Heart right ventricle (tissue), 16 donors: ENCODE measurements around the gene ATAT1. TPM values are rescaled to one million over a fixed set of nuclear protein-coding genes. Genes with fewer than 3 reads are reported as not detected.

Experiments
- ATAC-seq, 8 donors: fragments of 200-7000 bp; cut with Tn5 transposase; one replicate each; pipeline ENCODE4 v1.9.1; 2020; ENCODE audit warnings: mild to moderate bottlenecking in 8 of 8, moderate library complexity in 8 of 8, moderate number of reproducible peaks in 1 of 8
- DNase-seq, 2 donors: peaks; one replicate each; pipeline ENCODE4 v3.0.0-alpha.2; 2020
- H3K27ac ChIP-seq, 10 donors: fragments of 200-600 bp; sonication (generic) in 2 of 10; one replicate each; pipeline versions ENCODE4 v1.5.0 to v1.8.0; 2020 to 2022; ENCODE audit warnings: mild to moderate bottlenecking in 3 of 10
- H3K27me3 ChIP-seq, 7 donors: fragments of 200-600 bp; one replicate each; pipeline ENCODE4 v1.8.0; 2021 to 2022; ENCODE audit warnings: mild to moderate bottlenecking in 2 of 7
- H3K36me3 ChIP-seq, 9 donors: fragments of 200-600 bp; sonication (generic) in 1 of 9; one replicate each; pipeline versions ENCODE4 v1.5.0 to v1.8.0; 2020 to 2022; ENCODE audit warnings: mild to moderate bottlenecking in 2 of 9
- H3K4me1 ChIP-seq, 9 donors: fragments of 200-600 bp; sonication (generic) in 1 of 9; one replicate each; pipeline versions ENCODE4 v1.5.0 to v1.8.0; 2020 to 2022; ENCODE audit warnings: mild to moderate bottlenecking in 4 of 9
- H3K4me3 ChIP-seq, 10 donors: fragments of 200-600 bp; sonication (generic) in 2 of 10; one replicate each; pipeline versions ENCODE4 v1.5.0 to v1.8.0; 2020 to 2022; ENCODE audit warnings: mild to moderate bottlenecking in 7 of 10, moderate library complexity in 2 of 10
- H3K9me3 ChIP-seq, 11 donors: fragments of 200-600 bp in 10 of 11; sonication (generic) in 2 of 11; one replicate each; pipeline versions ENCODE4 v1.5.0 to v1.8.0; 2013 to 2022; ENCODE audit warnings: mild to moderate bottlenecking in 2 of 11, control low read depth in 1 of 11, moderate library complexity in 1 of 11
- CTCF ChIP-seq, 9 donors: fragments of 200-600 bp; sonication (generic) in 2 of 9; IDR thresholded peaks; one replicate each; pipeline versions ENCODE4 v1.5.0 to v1.8.0; 2021 to 2022; ENCODE audit warnings: antibody characterized with exemption in 9 of 9, mild to moderate bottlenecking in 5 of 9, moderate library complexity in 1 of 9
- WGBS, 2 donors: extraction: QIAGEN DNeasy Blood & Tissue Kit; methylation state at CpG; one replicate each; pipeline ENCODE4 v1.1.7; 2013; ENCODE audit warnings: inconsistent platforms in 1 of 2; 5-methylcytosine and 5-hydroxymethylcytosine counted together
- intact Hi-C, 10 donors: fragments of 100-400 bp; cut with DNase I; formaldehyde crosslinking; loops; one replicate each; pipeline versions ENCODE4 v1.11.1 to v1.14.2; 2022
- polyA plus RNA-seq, 2 donors: library from polyadenylated mRNA; stranded (reverse); fragments of 200-250 nt; gene quantifications; one replicate each; pipeline ENCODE4 v1.2.3, GENCODE V29; 2013
- total RNA-seq, 10 donors: library from RNA; stranded (reverse); fragmentation: NEBNext Ultra II Directional in 3 of 10; extraction: Animal tissue kit (Norgen Biotek cat#: 25700) in 3 of 10; gene quantifications; one replicate each; pipeline versions ENCODE4 v1.2.1 to v1.2.4, GENCODE V29; 2021 to 2023
- donor health status: Arrhythmogenic right ventricular cardiomyopathy.
- donor health status: ischemic (EF 13 %, LVEDD 7.1; RV severe dilation, severe dysfunction).
- donor health status: healthy with polysubstance abuse.
- donor health status: DM: no; HTN: yes; CAD: no.
- donor health status: DM: no; HTN: no; CAD: no.
- donor health status: ischemic (EF 25% LVEDD 6.9; RV normal size, moderate dysfunction).
- donor health status: ischemic (EF 25% LVEDD 5.7; RV mildly dilated, moderate dysfunction).
- donor health status: healthy.
- donor health status: DM: yes; HTN: yes; CAD: no.
- donor health status: Ischemic cardiomyopathy.
- donor health status: ischemic (EF 35%, LVEDD 5.7; RV mildly dilated, moderate dysfunction).
- donor health status: nonischemic (EF 11% LVEDD 7.7; RV severe dilation, severe dysfunction).
- donor health status: DM: yes; HTN: yes; CAD: no.
- donor health status: PGD.
- donor health status: ischemic (EF 29% LVEDD 5.4; RV normal size, mild dysfunction).
- donor health status: nonischemic (EF 23%, LVEDD 6.1; RV moderate dilation, normal function).

ATAT1 gene
- total and polyA plus RNA-seq, 12 donors, result 1.8 to 4.6 (median 2.9) TPM

GRCh38 chr6:30611856-30612194, 14.8 kb upstream of the ATAT1 start:
- 60 to 63% methylated on average over 2 of the region's 2 CpGs for WGBS, 2 donors
- no peaks in the 10 kb centered on the region for H3K27me3 ChIP-seq
- H3K36me3 ChIP-seq, result peaks cover 6 to 66% (median 35%) of the 10 kb centered on the region in 9 donors
- ATAC-seq (no peak), DNase-seq (no peak)
- no peak for TF ChIP-seq CTCF (IDR thresholded peaks at IDR 0.05)
- intact Hi-C loops, result no loop called here
- H3K27ac ChIP-seq, result peak overlapping the region in 1 of 10 donors; percentile 86
- H3K9me3 ChIP-seq, result no peaks in the 10 kb centered on the region
- H3K4me3 ChIP-seq, result no peak overlapping the region
- H3K4me1 ChIP-seq, result peaks cover 6 to 60% (median 54%) of the 10 kb centered on the region in 9 donors

- ATAC-seq (no peak), DNase-seq (no peak)
- intact Hi-C loops, result no loop called here
- peak in 5 of 9 donors; percentile 25 to 47 (median 35) for TF ChIP-seq CTCF (IDR thresholded peaks at IDR 0.05)
- Histone ChIP-seq H3K9me3 (no peaks in the 10 kb centered on the region), H3K36me3 (peaks cover 6 to 63% (median 32%) of the 10 kb centered on the region in 9 donors), H3K27me3 (no peaks in the 10 kb centered on the region), H3K4me1 (peaks cover 6 to 60% (median 54%) of the 10 kb centered on the region in 9 donors), H3K27ac (peak overlapping the region in 4 of 10 donors; percentile 21 to 98 (median 89)), H3K4me3 (no peak overlapping the region)
- 63 to 66% methylated on average over 1 of the region's 1 CpG for WGBS, 2 donors
Observed at GRCh38 chr6:30612213-30612612, 14.5 kb upstream of the ATAT1 start.

- Histone ChIP-seq H3K27me3 (no peaks in the 10 kb centered on the region), H3K27ac (peak overlapping the region in 6 of 10 donors; percentile 21 to 98 (median 72)), H3K4me3 (no peak overlapping the region), H3K4me1 (peaks cover 6 to 59% (median 54%) of the 10 kb centered on the region in 9 donors), H3K9me3 (no peaks in the 10 kb centered on the region), H3K36me3 (peaks cover 5 to 58% (median 27%) of the 10 kb centered on the region in 9 donors)
- 63 to 68% methylated on average over 6 of the region's 6 CpGs for WGBS, 2 donors
- ATAC-seq (no peak), DNase-seq (no peak)
- intact Hi-C loops, result no loop called here
- no peak for TF ChIP-seq CTCF (IDR thresholded peaks at IDR 0.05)
Observed at GRCh38 chr6:30612687-30613248, 13.9 kb upstream of the ATAT1 start.

- no peak for TF ChIP-seq CTCF (IDR thresholded peaks at IDR 0.05)
- no peaks in the 10 kb centered on the region for H3K27me3 ChIP-seq
- DNase-seq (no peak), ATAC-seq (no peak)
- peak overlapping the region in 8 of 10 donors; percentile 21 to 98 (median 93) for H3K27ac ChIP-seq
- peak overlapping the region in 6 of 10 donors; percentile 71 to 94 (median 88) for H3K4me3 ChIP-seq
- peaks cover 4 to 51% (median 20%) of the 10 kb centered on the region in 9 donors for H3K36me3 ChIP-seq
- H3K9me3 ChIP-seq, result no peaks in the 10 kb centered on the region
- peaks cover 7 to 63% (median 57%) of the 10 kb centered on the region in 9 donors for H3K4me1 ChIP-seq
- intact Hi-C loops, result no loop called here
Observed at GRCh38 chr6:30613251-30614043, 13.2 kb upstream of the ATAT1 start.
